Stimulated activated CD8-positive, alpha-beta memory T cell treated with anti-CD3 and anti-CD28 coated beads, Interleukin-7, amount 100 ng/mL, for 48 hours (primary cell): ENCODE results near the gene MAP1LC3A.

Source experiments
- DNase-seq, 2 donors: peaks; one replicate each; pipeline ENCODE4 v3.0.0-alpha.2; 2020; ENCODE audit warnings: low read depth in 1 of 2; ENCODE audit errors: extremely low read depth in 1 of 2

Gene MAP1LC3A

GRCh38 chr20:34607066-34607465, 48.5 kb downstream of the MAP1LC3A start:
- DNase-seq = no peak
